Calu3 (cell line): ENCODE data around the gene CNOT2. TPM values are rescaled to one million over a fixed set of nuclear protein-coding genes. Genes with fewer than 3 reads are reported as not detected.
A peak's percentile ranks its signal among the peaks of the same experiment; 100 is the strongest.

Source experiments
- BruUV-seq: library from RNA; stranded (reverse); fragments of 400-500 nt; replicated peaks from 2 replicates; lab custom pipeline; 2021; lab: Mats Ljungman, UMichigan
- CTCF ChIA-PET: fragments of 300-600 bp; sonication (Branson Sonifier 250); formaldehyde crosslinking; loops from one replicate; lab custom pipeline; 2022; ENCODE audit warnings: antibody characterized with exemption; lab: Charles Lee
- DNase-seq: peaks from one replicate; pipeline ENCODE4 v3.0.0; 2022
- H3K27ac Mint-ChIP-seq: one replicate; pipeline ENCODE4 v1.8.0; 2022; ENCODE audit warnings: mixed read lengths; ENCODE audit not compliant: unreplicated experiment
- H3K27me3 Mint-ChIP-seq: one replicate; pipeline ENCODE4 v1.8.0; 2022; ENCODE audit warnings: mixed read lengths; ENCODE audit not compliant: unreplicated experiment
- H3K36me3 Mint-ChIP-seq: one replicate; pipeline ENCODE4 v1.8.0; 2022; ENCODE audit warnings: mild to moderate bottlenecking, moderate library complexity, mixed read lengths; ENCODE audit not compliant: insufficient read depth, unreplicated experiment
- H3K4me1 Mint-ChIP-seq: one replicate; pipeline ENCODE4 v1.8.0; 2022; ENCODE audit warnings: mild to moderate bottlenecking, low read depth, mixed read lengths; ENCODE audit not compliant: unreplicated experiment
- H3K4me3 Mint-ChIP-seq: one replicate; pipeline ENCODE4 v1.8.0; 2022; ENCODE audit warnings: mild to moderate bottlenecking, low read depth, moderate library complexity, mixed read lengths; ENCODE audit not compliant: unreplicated experiment
- H3K9me3 Mint-ChIP-seq: one replicate; pipeline ENCODE4 v1.8.0; 2022; ENCODE audit warnings: low read depth, mixed read lengths; ENCODE audit not compliant: unreplicated experiment
- CTCF ChIP-seq: fragments of 200-600 bp; IDR thresholded peaks from one replicate; pipeline ENCODE4 v1.8.0; 2022; ENCODE audit warnings: antibody characterized with exemption; ENCODE audit not compliant: unreplicated experiment
- intact Hi-C: fragments of 100-400 bp; cut with micrococcal nuclease; formaldehyde crosslinking; loops from one replicate; pipeline ENCODE4 v1.10.0; 2022; ENCODE audit not compliant: unreplicated experiment
- total RNA-seq: library from RNA; stranded (reverse); gene quantifications from 2 replicates; pipeline ENCODE4 v1.2.3, GENCODE V29; 2022

CNOT2 gene
- total RNA-seq, 1 experiment from 2014 or later = 126 TPM

- intact Hi-C loops = no loop called here
- no peaks in the 10 kb centered on the region for H3K27me3 Mint-ChIP-seq
- no peak overlapping the region for H3K4me3 Mint-ChIP-seq
- H3K27ac Mint-ChIP-seq = no peak overlapping the region
- BruUV-seq = no TSS peak
- no peaks in the 10 kb centered on the region for H3K4me1 Mint-ChIP-seq
- no peaks in the 10 kb centered on the region for H3K9me3 Mint-ChIP-seq
- H3K36me3 Mint-ChIP-seq = no peaks in the 10 kb centered on the region
- DNase-seq = no peak
- CTCF ChIA-PET = no interaction called here
- TF ChIP-seq CTCF = no peak
Measured at GRCh38 chr12:70227911-70228310, 15.3 kb upstream of the CNOT2 start.

GRCh38 chr12:70230934-70231606 is 12.2 kb upstream of the CNOT2 start:
- no peak for DNase-seq
- no peaks in the 10 kb centered on the region for H3K4me1 Mint-ChIP-seq
- CTCF ChIA-PET = no interaction called here
- H3K4me3 Mint-ChIP-seq = no peak overlapping the region
- H3K27me3 Mint-ChIP-seq = no peaks in the 10 kb centered on the region
- intact Hi-C loops = no loop called here
- no peaks in the 10 kb centered on the region for H3K36me3 Mint-ChIP-seq
- no peaks in the 10 kb centered on the region for H3K9me3 Mint-ChIP-seq
- TF ChIP-seq CTCF = no peak
- no peak overlapping the region for H3K27ac Mint-ChIP-seq
- BruUV-seq = no TSS peak

GRCh38 chr12:70236990-70237389 is 6.2 kb upstream of the CNOT2 start:
- no peak overlapping the region for H3K4me3 Mint-ChIP-seq
- DNase-seq = no peak
- H3K27me3 Mint-ChIP-seq = no peaks in the 10 kb centered on the region
- intact Hi-C loops = no loop called here
- CTCF ChIA-PET = no interaction called here
- H3K27ac Mint-ChIP-seq = no peak overlapping the region
- TF ChIP-seq CTCF = no peak
- H3K36me3 Mint-ChIP-seq = peaks cover 17% of the 10 kb centered on the region
- no peaks in the 10 kb centered on the region for H3K9me3 Mint-ChIP-seq
- no TSS peak for BruUV-seq
- H3K4me1 Mint-ChIP-seq = peaks cover 11% of the 10 kb centered on the region

GRCh38 chr12:70240673-70241072 is 2.6 kb upstream of the CNOT2 start:
- no TSS peak for BruUV-seq
- CTCF ChIA-PET = no interaction called here
- no peaks in the 10 kb centered on the region for H3K9me3 Mint-ChIP-seq
- intact Hi-C loops = loop anchor here (5.0 kb wide), 3 partner anchors 193 to 338 kb away; no protein-coding TSS in a partner anchor
- H3K4me3 Mint-ChIP-seq = no peak overlapping the region
- H3K36me3 Mint-ChIP-seq = peaks cover 45% of the 10 kb centered on the region
- H3K27me3 Mint-ChIP-seq = no peaks in the 10 kb centered on the region
- no peak for TF ChIP-seq CTCF
- H3K4me1 Mint-ChIP-seq = peaks cover 20% of the 10 kb centered on the region
- H3K27ac Mint-ChIP-seq = peak overlapping the region; percentile 95
- DNase-seq = no peak
